ENCODE data around the gene POLA1.

GRCh38 chrX:24694825-24695224 is 1.1 kb downstream of the POLA1 start:
- TF ChIP-seq CTCF (IDR thresholded peaks at IDR 0.05; ENCODE audit: insufficient read depth, low read length) (no peak), REST (IDR thresholded peaks at IDR 0.05; ENCODE audit: insufficient replicate concordance, low read depth) (no peak), POLR2AphosphoS5 (IDR thresholded peaks at IDR 0.05; ENCODE audit: low read depth) (no peak), GABPA (IDR thresholded peaks at IDR 0.05; ENCODE audit: low read depth) (no peak), SPI1 (IDR thresholded peaks at IDR 0.05; ENCODE audit: borderline replicate concordance, low read depth) (no peak)

Data from HL-60 (cell line).